ENCODE results near the gene SRBD1.

DNA sequence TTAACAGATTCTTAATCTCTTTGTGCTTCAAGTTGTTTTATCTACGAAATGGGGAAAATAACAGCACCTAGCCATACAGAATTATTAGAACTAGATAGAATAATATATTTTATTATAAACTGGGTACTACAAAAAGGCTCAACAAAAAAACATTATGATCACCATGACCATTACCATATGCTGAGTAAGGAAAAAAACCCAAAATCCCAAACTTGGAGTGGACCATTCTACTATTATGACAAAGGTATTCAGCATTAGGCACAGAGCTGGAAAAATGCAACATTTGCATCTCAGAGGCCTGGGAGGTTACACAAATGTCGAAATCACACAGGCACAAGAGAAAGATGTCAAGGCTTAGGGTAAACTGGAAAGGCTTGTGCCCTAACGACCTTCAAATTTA lies 162.8 kb downstream of the SRBD1 start:
- TF ChIP-seq, protein P1, sequence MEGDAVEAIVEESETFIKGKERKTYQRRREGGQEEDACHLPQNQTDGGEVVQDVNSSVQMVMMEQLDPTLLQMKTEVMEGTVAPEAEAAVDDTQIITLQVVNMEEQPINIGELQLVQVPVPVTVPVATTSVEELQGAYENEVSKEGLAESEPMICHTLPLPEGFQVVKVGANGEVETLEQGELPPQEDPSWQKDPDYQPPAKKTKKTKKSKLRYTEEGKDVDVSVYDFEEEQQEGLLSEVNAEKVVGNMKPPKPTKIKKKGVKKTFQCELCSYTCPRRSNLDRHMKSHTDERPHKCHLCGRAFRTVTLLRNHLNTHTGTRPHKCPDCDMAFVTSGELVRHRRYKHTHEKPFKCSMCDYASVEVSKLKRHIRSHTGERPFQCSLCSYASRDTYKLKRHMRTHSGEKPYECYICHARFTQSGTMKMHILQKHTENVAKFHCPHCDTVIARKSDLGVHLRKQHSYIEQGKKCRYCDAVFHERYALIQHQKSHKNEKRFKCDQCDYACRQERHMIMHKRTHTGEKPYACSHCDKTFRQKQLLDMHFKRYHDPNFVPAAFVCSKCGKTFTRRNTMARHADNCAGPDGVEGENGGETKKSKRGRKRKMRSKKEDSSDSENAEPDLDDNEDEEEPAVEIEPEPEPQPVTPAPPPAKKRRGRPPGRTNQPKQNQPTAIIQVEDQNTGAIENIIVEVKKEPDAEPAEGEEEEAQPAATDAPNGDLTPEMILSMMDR (IDR thresholded peaks at IDR 0.05) = no peak
- no peak for TF ChIP-seq POLR2A (IDR thresholded peaks at IDR 0.05)
